HG03025 (cell line): ENCODE measurements around the gene WDR72.
"Not testable (repeated sequence)": the region's sequence is repeated elsewhere in the genome, so short reads cannot be mapped to it uniquely, and the experiment has no call there.

Experiments used
- ATAC-seq: cut with Tn5 transposase; IDR thresholded peaks from one replicate; pipeline ENCODE4 v1.9.1; 2021; ENCODE audit warnings: mild to moderate bottlenecking, moderate library complexity; ENCODE audit not compliant: unreplicated experiment, low FRiP score

The WDR72 gene

DNA sequence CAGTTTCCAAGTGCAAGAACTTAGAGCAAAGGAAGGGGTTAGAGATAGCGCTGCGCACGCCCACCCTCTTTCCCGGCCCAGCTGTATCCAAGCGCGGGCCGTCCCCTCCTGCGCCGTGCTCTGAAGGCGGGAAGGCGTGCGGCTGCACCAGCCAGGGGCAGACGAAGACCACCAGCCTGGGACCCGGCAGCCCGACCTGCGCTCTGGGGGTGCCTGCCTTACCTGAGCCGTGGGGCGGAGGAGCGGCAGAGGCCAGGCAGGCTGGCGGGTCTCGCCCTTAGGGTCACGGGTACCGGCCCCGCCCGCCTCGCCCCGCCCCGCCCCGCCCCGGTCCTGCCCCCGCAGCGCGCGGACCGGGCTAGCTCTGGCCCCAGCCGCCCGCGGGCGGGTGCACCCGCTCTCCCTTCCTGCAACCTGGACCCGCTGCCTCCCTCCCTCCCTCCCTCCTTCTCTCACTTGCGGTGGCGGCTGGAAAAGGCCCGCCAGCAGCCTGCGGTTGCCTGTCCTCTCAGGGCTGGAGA is at the start of gene WDR72:
Gene WDR72, minus strand, starts transcription at position 253 of the 521 bp plus-strand sequence. CDS start 26,514 bp downstream, outside the sequence.
- ATAC-seq = no peak

DNA sequence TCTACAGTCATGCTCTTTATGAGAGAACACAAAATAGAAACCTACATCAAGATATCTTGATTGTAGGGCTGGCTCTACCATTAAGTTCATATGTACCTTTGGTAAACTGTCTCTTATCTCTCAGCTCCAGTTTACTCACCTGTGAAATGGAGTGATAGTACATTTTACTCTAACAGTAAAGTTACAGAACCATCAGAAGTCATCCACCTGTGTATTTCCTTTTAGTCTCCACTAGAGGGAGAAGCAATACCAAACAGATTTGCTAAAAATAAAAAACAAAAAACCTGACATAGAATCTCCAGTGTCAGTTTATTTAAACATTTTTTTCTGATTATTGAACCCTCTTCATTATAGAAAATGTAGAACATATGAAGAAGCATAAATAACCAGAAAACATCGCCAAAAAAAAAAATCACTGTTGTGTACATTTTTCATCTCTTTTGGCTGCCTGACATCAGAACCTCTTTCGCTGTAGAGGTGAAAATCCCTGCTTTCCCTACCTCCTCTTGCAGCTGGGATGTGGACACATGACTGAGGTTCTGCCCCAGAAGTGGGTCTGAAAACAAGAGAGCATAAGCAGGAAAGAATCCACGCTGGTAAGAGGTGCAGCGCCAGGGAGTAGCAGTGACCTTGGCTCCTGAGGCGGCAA is 48.7 kb upstream of the WDR72 start:
- peak; percentile 61 for ATAC-seq

DNA sequence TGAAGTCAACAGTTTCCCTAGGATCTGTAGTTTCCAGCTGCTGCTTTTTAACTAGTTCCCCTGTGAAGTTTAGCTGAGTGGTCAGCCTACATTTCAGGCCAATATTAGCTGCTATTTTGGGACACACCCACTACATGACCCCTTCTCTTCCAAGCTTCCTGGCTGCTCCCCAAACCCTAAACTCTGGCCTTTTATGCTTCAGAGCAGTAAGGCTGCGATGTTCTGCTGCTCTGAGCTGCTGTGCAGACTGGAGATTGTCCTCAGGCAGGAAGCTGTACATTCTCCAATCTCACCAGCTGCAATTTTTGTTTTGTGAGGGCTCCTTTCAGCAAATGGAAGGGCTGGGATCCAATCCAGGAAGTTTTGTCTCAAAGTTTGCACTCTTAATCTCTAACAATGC is 48.0 kb upstream of the WDR72 start:
- ATAC-seq = no peak

DNA sequence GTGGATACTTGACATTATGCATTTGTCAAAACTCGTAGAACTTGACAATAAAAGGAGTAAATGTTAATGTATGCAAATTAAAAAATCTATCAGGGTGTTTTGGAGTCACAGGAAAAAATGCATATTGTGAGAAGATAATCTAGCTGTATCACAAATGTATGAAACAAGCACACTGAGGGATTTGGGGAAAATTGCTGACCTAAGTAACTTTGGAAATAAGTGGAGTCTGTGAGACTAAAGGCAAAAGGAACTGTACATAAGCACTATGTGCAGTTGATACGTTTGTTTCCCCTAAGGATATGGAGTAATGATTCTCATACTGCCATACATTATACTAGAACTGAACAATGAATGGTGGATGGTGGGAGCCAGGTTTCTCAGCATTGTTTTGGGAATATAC is 43.2 kb upstream of the WDR72 start:
- ATAC-seq = no peak

DNA sequence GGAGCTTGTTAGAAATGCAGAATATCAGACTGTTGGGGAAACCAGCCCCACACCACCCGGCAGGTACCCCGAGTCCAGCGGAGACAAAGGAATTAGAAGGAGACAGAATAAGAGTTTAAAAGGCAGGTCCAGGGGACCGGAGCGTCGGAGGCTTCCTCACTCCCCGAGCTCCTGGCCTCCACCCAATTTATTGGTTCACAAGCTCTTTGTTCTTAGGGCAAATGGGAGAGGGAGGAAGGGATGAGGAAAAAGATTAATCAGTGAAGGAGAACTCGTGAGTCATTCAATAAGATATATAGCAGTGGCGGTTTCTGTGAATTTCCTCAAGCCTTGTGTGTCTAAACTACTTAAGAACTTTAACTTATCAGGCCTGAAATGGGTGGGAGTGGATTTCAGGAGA is 32.1 kb upstream of the WDR72 start:
- no peak for ATAC-seq

DNA sequence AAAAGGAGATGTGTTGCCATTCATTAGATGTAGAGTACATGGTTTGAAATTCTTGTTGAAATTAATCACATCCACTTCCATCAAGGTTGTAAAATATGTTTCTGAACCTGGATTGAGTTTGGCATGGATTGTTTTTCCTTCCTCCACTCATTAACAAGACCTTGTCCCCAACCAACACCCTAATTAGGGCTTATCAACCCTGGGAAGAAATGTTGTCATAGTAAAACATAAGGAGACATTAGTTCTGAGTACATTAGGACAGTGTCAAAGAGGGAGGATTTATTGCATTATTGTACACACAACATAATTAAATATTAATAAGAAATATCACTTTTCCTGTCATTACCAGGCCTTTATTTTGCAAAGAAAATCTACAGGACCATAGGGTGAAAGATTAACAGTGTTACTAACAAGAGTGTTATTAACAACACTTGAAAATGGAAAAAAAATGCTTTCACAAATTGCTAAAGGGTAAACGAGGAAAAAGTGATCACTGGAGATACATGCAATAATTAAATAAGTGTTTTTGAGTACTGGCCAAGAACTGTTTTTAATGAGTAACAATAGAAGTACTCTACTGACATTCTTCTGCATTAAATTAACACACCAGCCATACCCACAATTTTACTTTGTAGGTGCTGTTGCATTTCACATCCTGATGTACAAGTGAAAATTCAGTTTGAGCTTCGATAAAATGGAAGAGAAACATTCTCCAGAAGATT is 30.4 kb upstream of the WDR72 start:
- ATAC-seq = no peak

DNA sequence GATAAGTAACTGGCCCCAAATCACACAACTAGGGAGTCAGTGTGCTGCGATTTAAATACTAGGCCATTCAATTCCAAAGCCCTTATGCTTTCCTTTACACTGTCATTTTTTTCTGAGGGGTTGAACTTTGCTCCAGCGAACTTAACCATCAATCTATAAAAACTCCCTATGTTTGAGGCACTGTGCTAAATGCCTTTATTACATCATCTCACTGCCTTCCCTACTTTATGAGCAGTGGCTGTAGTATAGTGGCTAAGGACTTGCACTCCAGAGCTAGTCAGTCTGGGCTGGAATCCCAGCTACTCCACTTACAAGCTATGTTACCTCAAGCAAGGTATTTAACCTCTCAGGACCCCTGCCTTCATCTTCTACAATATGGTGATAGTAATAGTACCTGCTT is 26.9 kb upstream of the WDR72 start:
- ATAC-seq = no peak

DNA sequence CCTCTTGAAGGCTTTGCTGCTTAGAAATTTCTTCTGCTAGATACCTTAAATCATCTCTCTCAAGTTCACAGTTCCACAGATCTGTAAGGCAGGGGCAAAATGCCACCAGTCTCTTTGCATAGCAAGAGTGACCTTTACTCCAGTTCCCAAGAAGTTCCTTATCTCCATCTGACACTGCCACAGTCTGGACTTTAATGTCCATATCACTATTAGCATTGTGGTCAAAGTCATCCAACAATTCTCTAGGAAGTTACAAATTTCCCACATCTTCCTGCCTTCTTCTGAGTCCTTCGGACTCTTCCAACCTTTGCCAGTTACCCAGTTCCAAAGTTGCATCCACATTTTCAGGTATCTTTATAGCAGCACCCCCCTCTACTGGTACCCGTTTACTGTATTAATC is 25.8 kb upstream of the WDR72 start:
- ATAC-seq = not testable (repeated sequence)

DNA sequence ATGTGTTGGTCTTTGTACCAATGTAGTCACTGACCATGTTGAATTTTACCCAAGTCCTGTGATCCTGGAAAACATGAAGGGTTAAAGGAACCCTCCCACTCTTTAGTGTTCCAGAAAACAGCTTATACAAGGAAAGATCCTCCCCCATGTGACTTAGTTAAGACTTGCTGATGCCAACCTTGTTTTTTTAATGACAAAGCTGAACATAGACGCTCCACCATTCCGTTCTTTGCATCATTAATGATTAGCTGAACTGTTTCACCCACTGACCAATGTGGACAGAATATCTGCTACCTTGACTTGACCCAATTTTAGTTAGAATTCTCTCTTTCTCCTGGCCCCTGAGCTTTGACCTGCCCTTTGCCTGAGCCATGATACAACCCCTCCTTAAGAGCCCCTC is 3.5 kb upstream of the WDR72 start:
- no peak for ATAC-seq

DNA sequence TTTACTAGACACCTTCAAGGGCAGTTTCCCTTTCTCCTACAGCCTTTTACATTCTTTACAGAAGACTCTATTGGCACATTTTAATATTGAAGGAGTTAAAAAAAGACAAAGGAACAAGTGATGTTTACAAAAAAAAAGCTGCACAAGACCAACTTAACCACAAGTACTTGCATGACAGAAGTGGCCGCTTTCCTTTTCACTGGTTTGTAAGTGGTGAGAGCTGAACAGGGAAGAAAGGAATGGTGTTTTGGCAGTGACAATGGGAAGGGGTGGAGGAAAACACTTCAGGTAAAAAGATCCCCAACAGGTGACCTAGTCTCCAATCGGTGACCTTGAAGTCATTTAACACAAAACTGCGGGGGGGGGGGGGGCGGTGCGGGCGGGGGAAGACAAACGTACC is 1.1 kb downstream of the WDR72 start:
- ATAC-seq = no peak

DNA sequence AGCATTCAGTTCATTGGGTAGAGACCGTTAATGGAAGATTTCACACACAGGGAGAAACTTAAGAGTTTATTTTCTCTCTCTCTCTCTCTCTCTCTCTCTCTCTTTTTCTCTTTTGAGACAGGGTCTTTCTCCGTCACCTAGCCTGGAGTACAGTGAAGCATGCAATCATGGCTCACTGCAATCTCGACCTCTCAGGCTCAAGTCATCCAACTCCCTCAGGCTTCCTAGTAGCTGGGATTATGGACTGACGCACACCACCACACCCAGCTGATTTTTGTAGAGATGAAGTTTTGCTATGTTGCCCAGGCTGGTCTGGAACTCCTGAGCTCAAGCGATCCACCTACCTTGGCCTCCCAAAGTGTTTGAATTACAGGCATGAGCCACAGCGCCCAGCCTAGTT is 1.6 kb downstream of the WDR72 start:
- ATAC-seq = no peak

DNA sequence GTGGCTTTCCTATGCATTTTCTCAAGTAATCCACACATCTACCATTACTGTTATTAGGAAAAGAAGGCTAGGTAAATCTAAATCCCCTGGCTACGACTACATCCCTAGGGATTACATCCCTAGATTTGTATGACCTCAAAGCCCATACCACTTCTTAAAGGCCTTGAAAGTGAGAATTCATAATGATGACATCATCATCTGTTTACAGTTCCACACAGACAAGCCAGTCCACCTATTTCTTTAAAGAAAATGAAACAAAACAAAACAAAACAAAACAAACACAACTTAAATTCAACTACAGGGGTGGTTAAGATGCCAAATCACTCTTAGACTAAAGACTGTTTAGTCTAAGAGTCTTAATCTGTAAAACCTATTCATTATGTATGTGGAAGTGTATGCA is 5.7 kb downstream of the WDR72 start:
- no peak for ATAC-seq

DNA sequence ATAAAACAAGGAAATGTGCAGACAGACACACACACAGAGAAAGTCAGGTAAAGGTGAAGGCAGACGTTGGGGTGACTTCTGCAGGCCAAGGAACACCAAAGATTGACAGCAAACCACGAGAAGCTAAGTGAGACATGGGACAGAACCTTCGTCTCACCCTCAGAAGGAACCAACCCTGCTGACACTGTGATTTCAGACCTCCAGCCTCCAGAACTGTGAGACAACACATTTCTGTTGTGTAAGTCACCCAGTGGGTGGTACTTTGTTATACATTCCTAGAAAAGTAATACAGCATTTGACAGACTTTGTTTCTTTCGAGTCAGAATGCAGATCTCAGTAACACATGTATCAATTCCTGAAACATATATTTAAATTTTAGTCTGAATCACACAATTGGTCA is 7.1 kb downstream of the WDR72 start:
- no peak for ATAC-seq

DNA sequence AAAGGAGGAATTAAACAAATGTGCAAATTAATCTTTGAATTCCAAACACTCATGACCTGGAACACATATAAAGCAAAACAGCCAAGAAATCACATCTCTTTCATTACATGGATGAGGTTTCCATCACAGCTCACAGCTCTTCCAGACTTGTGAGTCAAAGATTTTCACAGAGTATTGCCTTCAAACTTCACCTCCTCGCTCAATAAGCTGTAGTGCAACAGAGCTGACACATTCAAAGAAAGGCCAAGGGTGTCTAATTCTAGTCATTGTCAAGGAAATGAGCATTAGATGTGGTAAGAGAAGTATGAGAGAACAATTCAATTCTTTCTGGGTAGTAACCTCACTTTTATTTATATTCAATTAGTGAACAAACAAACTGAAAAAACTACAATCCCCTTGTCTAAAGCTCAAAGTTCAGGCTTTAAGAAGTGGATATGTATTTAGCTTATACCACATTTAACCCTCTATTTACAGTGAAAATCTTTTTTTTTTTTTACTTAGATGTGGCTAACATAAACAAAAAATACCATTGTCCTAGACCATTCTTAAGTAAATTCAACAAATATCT is 11.9 kb downstream of the WDR72 start:
- no peak for ATAC-seq

DNA sequence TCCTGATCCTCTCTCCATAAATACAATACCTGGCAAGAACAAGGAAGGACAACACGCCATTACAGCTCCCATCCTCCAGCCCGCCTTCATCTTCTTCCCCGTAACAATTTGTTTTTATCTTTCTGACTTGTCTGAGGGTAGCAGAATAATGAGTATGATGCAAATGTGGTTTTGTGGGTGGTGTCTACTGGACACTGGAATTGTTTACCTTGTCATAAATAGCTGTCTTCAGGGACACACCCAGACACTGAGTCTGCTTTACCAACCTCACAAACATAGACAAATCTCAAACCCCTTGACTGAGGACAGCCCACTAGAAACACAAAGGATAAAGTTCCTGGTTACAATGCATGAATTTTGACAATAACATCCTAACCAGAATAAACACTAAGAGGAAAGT is 13.4 kb downstream of the WDR72 start:
- ATAC-seq = no peak

DNA sequence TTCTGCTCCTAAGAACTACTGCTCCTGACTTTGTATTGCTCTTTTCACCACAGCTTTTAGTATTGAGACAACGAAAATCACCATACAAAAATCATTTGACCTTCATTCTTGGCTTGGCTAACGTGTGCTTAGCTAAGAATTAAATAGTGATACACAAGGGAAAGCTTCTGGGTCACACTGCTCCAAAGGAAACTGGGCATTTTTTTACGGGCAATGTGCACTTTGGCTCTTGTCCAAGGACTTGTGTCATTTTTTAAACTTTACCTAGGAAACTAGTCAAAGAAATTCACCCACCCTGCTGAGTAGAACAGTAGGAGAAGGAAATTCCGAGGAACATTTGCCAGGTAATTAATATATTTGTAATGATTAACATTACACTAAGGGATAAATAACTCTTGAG is 19.8 kb downstream of the WDR72 start:
- no peak for ATAC-seq

DNA sequence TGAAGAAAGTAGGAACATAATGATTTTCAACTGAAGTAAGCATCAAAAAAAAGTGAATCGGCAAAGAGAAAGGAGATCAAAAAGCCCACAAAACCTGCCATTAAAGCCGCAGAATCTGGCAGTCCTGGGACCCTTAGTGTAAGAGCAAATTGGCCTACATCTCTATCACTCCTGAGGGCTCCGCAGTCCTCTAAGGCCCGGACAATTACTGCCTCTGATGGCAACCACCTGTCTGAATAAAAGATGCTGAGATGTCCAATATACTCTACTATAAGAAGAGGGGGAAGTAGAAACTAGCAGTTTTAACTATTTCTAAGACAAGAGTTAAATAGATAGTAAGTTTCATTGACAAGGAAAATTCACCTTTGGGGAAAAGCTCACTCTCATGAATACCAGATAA is 20.3 kb downstream of the WDR72 start:
- ATAC-seq = no peak

DNA sequence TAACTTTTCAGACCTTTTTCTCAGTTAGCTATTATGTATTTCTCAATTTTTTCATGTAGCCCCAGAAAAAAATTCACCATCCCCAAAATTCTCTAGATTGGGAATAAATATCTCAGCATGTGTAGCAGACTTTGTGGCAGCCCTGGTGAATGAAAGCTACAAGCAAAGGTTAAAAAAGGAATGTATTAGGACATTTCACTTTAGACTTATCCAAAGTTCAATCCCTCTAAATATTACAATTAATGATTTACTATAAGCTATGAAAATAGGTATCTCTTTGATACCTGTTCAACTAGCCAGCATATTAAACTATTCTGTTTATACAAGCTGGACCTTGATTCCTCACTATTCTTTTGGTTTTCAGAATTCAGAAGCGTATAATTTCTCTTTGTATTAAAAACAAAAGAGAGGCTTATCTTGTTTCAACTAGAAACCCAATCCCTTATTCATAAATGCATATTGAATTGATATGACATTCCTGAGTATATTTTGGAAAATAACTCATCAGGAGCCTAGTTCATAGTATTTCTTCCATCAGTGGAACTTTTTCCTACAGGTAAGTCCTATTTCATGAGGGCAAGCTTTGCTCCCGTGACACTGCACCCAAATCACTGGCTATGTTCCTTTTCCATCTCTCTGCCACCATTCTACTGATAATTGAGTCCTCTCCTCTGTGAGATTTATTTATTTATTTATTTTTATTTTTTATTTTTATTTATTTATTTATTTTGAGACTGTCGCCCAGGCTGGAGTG is 38.0 kb downstream of the WDR72 start:
- ATAC-seq = no peak

DNA sequence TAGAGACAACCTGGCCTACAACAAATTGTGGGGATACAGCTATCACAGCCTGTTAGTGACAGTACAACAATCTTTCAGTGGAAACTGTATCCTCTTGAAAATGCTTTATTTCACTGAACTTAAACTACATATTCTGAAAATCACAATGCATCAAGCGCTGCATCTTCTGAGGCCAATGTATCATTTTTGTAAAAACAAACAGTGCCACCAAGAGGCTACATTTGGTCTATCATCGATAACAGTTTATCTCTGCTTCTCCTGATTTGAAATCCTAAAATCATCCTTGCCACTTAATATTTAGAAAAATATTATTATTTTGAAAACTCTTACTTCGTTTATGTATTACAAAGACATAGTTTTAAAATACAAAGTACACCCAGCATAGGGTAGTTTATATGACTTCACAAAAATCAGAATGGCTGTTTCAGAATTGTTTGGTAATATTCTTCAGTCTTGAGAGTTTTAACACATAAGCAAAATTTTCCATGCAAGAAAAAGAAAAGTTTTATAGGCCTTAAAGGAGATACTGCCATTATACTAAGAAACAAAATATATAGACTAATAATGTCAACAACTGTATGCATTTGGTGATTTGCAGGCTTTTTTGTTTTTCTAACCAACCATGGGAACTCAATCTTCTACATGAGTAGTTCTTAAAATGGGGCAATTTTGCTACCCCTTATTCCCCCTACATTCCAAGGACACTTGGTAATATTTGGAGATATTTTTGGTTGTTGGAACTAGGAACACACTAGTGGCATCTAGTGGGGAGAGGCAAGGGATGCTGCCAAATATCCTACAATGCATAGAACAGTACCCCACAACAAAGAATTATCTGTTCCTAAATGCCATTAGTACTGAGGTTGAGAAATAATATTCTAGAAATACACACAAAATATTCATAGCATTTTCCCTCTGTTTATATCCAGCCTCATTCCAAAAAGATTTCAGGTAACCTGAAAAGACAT is 42.3 kb downstream of the WDR72 start:
- ATAC-seq = no peak

DNA sequence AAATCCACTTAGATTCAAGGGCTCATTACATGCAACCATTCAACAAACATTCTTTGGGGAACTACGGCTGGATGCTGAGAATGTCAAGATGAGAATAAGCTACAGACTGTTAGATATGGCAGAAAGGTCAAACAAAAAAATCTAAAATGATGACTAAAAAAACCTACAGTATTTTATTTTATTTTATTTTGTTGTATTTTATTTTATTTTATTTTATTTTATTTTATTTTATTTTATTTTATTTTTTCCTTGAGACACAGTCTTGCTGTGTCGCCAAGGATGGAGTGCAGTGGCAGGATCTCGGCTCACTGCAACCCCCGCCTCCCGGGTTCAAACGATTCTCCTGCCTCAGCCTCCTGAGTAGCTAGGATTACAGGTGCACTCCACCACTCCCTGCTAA is 46.2 kb downstream of the WDR72 start:
- no peak for ATAC-seq
